Astrocyte (in vitro differentiated cells and primary cell): Measurements from ENCODE around the gene PLN.

ENCODE experiments used
- EZH2 ChIP-seq: IDR thresholded peaks from 2 replicates; pipeline ENCODE4 v1.6.1; 2012; ENCODE audit warnings: mild to moderate bottlenecking, low read length, inconsistent platforms; ENCODE audit not compliant: insufficient read depth
- TF ChIP-seq, protein P1 (sequence below): IDR thresholded peaks from 2 replicates; pipeline ENCODE4 v1.5.1; 2011; ENCODE audit warnings: low read depth, mild to moderate bottlenecking, inconsistent platforms, low read length, moderate library complexity; ENCODE audit not compliant: insufficient read depth

DNA sequence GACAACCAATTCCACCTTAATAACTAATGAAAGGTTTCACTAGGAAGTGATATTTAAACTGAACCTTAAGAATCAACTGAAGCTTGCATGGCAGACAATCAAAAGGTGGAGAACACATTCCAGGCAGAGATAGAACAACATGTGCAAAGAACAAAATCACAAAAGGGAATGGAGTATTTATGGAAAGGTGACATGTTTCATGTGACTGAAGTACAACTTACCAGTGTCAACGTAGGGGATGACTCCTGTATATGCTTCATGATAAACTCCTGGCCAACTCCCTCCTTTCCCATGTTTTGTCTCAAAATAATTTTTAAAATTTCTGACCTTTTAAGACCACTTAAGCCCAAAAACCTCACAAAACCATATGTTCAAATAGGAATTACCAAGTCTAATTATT, 6.6 kb downstream of the PLN start:
- TF ChIP-seq, protein P1, sequence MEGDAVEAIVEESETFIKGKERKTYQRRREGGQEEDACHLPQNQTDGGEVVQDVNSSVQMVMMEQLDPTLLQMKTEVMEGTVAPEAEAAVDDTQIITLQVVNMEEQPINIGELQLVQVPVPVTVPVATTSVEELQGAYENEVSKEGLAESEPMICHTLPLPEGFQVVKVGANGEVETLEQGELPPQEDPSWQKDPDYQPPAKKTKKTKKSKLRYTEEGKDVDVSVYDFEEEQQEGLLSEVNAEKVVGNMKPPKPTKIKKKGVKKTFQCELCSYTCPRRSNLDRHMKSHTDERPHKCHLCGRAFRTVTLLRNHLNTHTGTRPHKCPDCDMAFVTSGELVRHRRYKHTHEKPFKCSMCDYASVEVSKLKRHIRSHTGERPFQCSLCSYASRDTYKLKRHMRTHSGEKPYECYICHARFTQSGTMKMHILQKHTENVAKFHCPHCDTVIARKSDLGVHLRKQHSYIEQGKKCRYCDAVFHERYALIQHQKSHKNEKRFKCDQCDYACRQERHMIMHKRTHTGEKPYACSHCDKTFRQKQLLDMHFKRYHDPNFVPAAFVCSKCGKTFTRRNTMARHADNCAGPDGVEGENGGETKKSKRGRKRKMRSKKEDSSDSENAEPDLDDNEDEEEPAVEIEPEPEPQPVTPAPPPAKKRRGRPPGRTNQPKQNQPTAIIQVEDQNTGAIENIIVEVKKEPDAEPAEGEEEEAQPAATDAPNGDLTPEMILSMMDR: no peak
- no peak for TF ChIP-seq EZH2
